Measurements from ENCODE around the gene APLP1. TPM values are rescaled to one million over a fixed set of nuclear protein-coding genes. Genes with fewer than 3 reads are reported as not detected.

Gene APLP1
- polyA plus RNA-seq (2013), result not detected

GRCh38 chr19:35868172-35868822, at the start of gene APLP1:
Gene APLP1 (plus strand): TSS chr19:35868574. CDS start chr19:35868637, 63 bp downstream.
- H3K27me3 ChIP-seq (replicated peaks in 2 of 5; ENCODE audit: control insufficient read depth in 4 of 5, insufficient read depth in 5 of 5, low read length in 4 of 5), result peaks cover 0 to 80% (median 27%) of the 10 kb centered on the region in 5 experiments
- under 1% methylated on average over 37 of the region's 60 CpGs for WGBS (ENCODE audit: insufficient coverage)
- peaks cover 0 to 22% (median 15%) of the 10 kb centered on the region in 4 experiments for H3K4me1 ChIP-seq (ENCODE audit: control extremely low read depth in 1 of 4, control insufficient read depth in 4 of 4, insufficient read depth in 4 of 4, low read length in 3 of 4)
- CTCF ChIA-PET, result interaction anchor here (1.3 kb wide), 1 partner anchor 63 kb away, joined by 5 read pairs; no protein-coding TSS in a partner anchor
- no peak within 1 kb of the TSS for H3K27ac ChIP-seq (ENCODE audit: insufficient read depth in 1 of 2, low read depth in 1 of 2, low read length in 2 of 2, poor library complexity in 1 of 2, severe bottlenecking in 2 of 2)
- H3K9me3 ChIP-seq (ENCODE audit: control extremely low read depth in 1 of 5, control insufficient read depth in 4 of 5, insufficient read depth in 2 of 5, low read depth in 1 of 5, low read length in 4 of 5), result no peaks in the 10 kb centered on the region
- peak within 1 kb of the TSS in 3 of 7 experiments; percentile 28 to 50 (median 43) for H3K4me3 ChIP-seq (ENCODE audit: control insufficient read depth in 1 of 7, extremely low read depth in 1 of 7, insufficient read depth in 4 of 7, low read depth in 2 of 7, low read length in 6 of 7)
- POLR2A ChIA-PET, result no interaction called here
- H3K36me3 ChIP-seq (ENCODE audit: control insufficient read depth in 4 of 4, insufficient read depth in 4 of 4, low read length in 3 of 4), result no peaks in the 10 kb centered on the region
- DNase-seq, result peak in 1 of 3 donors; percentile 37

- CTCF ChIA-PET, result no interaction called here
- H3K27ac ChIP-seq (ENCODE audit: insufficient read depth in 1 of 2, low read depth in 1 of 2, low read length in 2 of 2, poor library complexity in 1 of 2, severe bottlenecking in 2 of 2), result no peak overlapping the region
- H3K9me3 ChIP-seq (ENCODE audit: control extremely low read depth in 1 of 5, control insufficient read depth in 4 of 5, insufficient read depth in 2 of 5, low read depth in 1 of 5, low read length in 4 of 5), result no peaks in the 10 kb centered on the region
- peaks cover 0 to 17% (median 2%) of the 10 kb centered on the region in 5 experiments for H3K27me3 ChIP-seq (replicated peaks in 2 of 5; ENCODE audit: control insufficient read depth in 4 of 5, insufficient read depth in 5 of 5, low read length in 4 of 5)
- no peaks in the 10 kb centered on the region for H3K36me3 ChIP-seq (ENCODE audit: control insufficient read depth in 4 of 4, insufficient read depth in 4 of 4, low read length in 3 of 4)
- H3K4me1 ChIP-seq (ENCODE audit: control extremely low read depth in 1 of 4, control insufficient read depth in 4 of 4, insufficient read depth in 4 of 4, low read length in 3 of 4), result peaks cover 0 to 7% (median 0%) of the 10 kb centered on the region in 4 experiments
- 60% methylated on average over 1 of the region's 3 CpGs for WGBS (ENCODE audit: insufficient coverage)
- POLR2A ChIA-PET, result interaction anchor here (0.6 kb wide), 1 partner anchor 130 kb away, joined by 3 read pairs; no protein-coding TSS in a partner anchor
- H3K4me3 ChIP-seq (ENCODE audit: control insufficient read depth in 1 of 7, extremely low read depth in 1 of 7, insufficient read depth in 4 of 7, low read depth in 2 of 7, low read length in 6 of 7), result no peak overlapping the region
- peak in 2 of 3 donors; percentile 46 to 55 for DNase-seq
These were observed 45.8 kb upstream of the APLP1 start for GRCh38 chr19:35822579-35822978.

GRCh38 chr19:35824150-35824549, 44.2 kb upstream of the APLP1 start:
- H3K4me3 ChIP-seq (ENCODE audit: control insufficient read depth in 1 of 7, extremely low read depth in 1 of 7, insufficient read depth in 4 of 7, low read depth in 2 of 7, low read length in 6 of 7), result no peak overlapping the region
- peaks cover 0 to 9% (median 0%) of the 10 kb centered on the region in 5 experiments for H3K27me3 ChIP-seq (replicated peaks in 2 of 5; ENCODE audit: control insufficient read depth in 4 of 5, insufficient read depth in 5 of 5, low read length in 4 of 5)
- H3K9me3 ChIP-seq (ENCODE audit: control extremely low read depth in 1 of 5, control insufficient read depth in 4 of 5, insufficient read depth in 2 of 5, low read depth in 1 of 5, low read length in 4 of 5), result no peaks in the 10 kb centered on the region
- 100% methylated on average over 3 of the region's 5 CpGs for WGBS (ENCODE audit: insufficient coverage)
- no peak for DNase-seq
- H3K4me1 ChIP-seq (ENCODE audit: control extremely low read depth in 1 of 4, control insufficient read depth in 4 of 4, insufficient read depth in 4 of 4, low read length in 3 of 4), result peaks cover 0 to 7% (median 0%) of the 10 kb centered on the region in 4 experiments
- H3K27ac ChIP-seq (ENCODE audit: insufficient read depth in 1 of 2, low read depth in 1 of 2, low read length in 2 of 2, poor library complexity in 1 of 2, severe bottlenecking in 2 of 2), result no peak overlapping the region
- CTCF ChIA-PET, result no interaction called here
- H3K36me3 ChIP-seq (ENCODE audit: control insufficient read depth in 4 of 4, insufficient read depth in 4 of 4, low read length in 3 of 4), result no peaks in the 10 kb centered on the region
- POLR2A ChIA-PET, result no interaction called here

- Histone ChIP-seq H3K4me3 (ENCODE audit: control insufficient read depth in 1 of 7, extremely low read depth in 1 of 7, insufficient read depth in 4 of 7, low read depth in 2 of 7, low read length in 6 of 7) (no peak overlapping the region), H3K9me3 (ENCODE audit: control extremely low read depth in 1 of 5, control insufficient read depth in 4 of 5, insufficient read depth in 2 of 5, low read depth in 1 of 5, low read length in 4 of 5) (no peaks in the 10 kb centered on the region), H3K4me1 (ENCODE audit: control extremely low read depth in 1 of 4, control insufficient read depth in 4 of 4, insufficient read depth in 4 of 4, low read length in 3 of 4) (no peaks in the 10 kb centered on the region), H3K36me3 (ENCODE audit: control insufficient read depth in 4 of 4, insufficient read depth in 4 of 4, low read length in 3 of 4) (no peaks in the 10 kb centered on the region), H3K27ac (ENCODE audit: insufficient read depth in 1 of 2, low read depth in 1 of 2, low read length in 2 of 2, poor library complexity in 1 of 2, severe bottlenecking in 2 of 2) (no peak overlapping the region), H3K27me3 (replicated peaks in 2 of 5; ENCODE audit: control insufficient read depth in 4 of 5, insufficient read depth in 5 of 5, low read length in 4 of 5) (peaks cover 0 to 19% (median 4%) of the 10 kb centered on the region in 5 experiments)
- DNase-seq, result peak; percentile 61 to 85 (median 78)
- 14% methylated on average over 11 of the region's 12 CpGs for WGBS (ENCODE audit: insufficient coverage)
- ChIA-PET CTCF (interaction anchor here (0.8 to 1.0 kb wide), 2 partner anchors 9 to 10 kb away, joined by 3 to 4 read pairs; no protein-coding TSS in a partner anchor), POLR2A (no interaction called here)
These were observed 39.6 kb upstream of the APLP1 start for GRCh38 chr19:35828692-35829301.

- H3K36me3 ChIP-seq (ENCODE audit: control insufficient read depth in 4 of 4, insufficient read depth in 4 of 4, low read length in 3 of 4), result no peaks in the 10 kb centered on the region
- H3K4me1 ChIP-seq (ENCODE audit: control extremely low read depth in 1 of 4, control insufficient read depth in 4 of 4, insufficient read depth in 4 of 4, low read length in 3 of 4), result no peaks in the 10 kb centered on the region
- DNase-seq, result no peak
- WGBS (ENCODE audit: insufficient coverage), result 87% methylated on average over 11 of the region's 18 CpGs
- H3K27me3 ChIP-seq (replicated peaks in 2 of 5; ENCODE audit: control insufficient read depth in 4 of 5, insufficient read depth in 5 of 5, low read length in 4 of 5), result peaks cover 0 to 26% (median 8%) of the 10 kb centered on the region in 5 experiments
- H3K27ac ChIP-seq (ENCODE audit: insufficient read depth in 1 of 2, low read depth in 1 of 2, low read length in 2 of 2, poor library complexity in 1 of 2, severe bottlenecking in 2 of 2), result no peak overlapping the region
- no peaks in the 10 kb centered on the region for H3K9me3 ChIP-seq (ENCODE audit: control extremely low read depth in 1 of 5, control insufficient read depth in 4 of 5, insufficient read depth in 2 of 5, low read depth in 1 of 5, low read length in 4 of 5)
- H3K4me3 ChIP-seq (ENCODE audit: control insufficient read depth in 1 of 7, extremely low read depth in 1 of 7, insufficient read depth in 4 of 7, low read depth in 2 of 7, low read length in 6 of 7), result no peak overlapping the region
- CTCF ChIA-PET, result no interaction called here
- POLR2A ChIA-PET, result no interaction called here
These were observed 37.4 kb upstream of the APLP1 start for GRCh38 chr19:35830986-35831385.

GRCh38 chr19:35832054-35832453, 36.3 kb upstream of the APLP1 start:
- DNase-seq, result no peak
- Histone ChIP-seq H3K4me1 (ENCODE audit: control extremely low read depth in 1 of 4, control insufficient read depth in 4 of 4, insufficient read depth in 4 of 4, low read length in 3 of 4) (no peaks in the 10 kb centered on the region), H3K4me3 (ENCODE audit: control insufficient read depth in 1 of 7, extremely low read depth in 1 of 7, insufficient read depth in 4 of 7, low read depth in 2 of 7, low read length in 6 of 7) (no peak overlapping the region), H3K9me3 (ENCODE audit: control extremely low read depth in 1 of 5, control insufficient read depth in 4 of 5, insufficient read depth in 2 of 5, low read depth in 1 of 5, low read length in 4 of 5) (no peaks in the 10 kb centered on the region), H3K27me3 (replicated peaks in 2 of 5; ENCODE audit: control insufficient read depth in 4 of 5, insufficient read depth in 5 of 5, low read length in 4 of 5) (peaks cover 0 to 30% (median 8%) of the 10 kb centered on the region in 5 experiments), H3K36me3 (ENCODE audit: control insufficient read depth in 4 of 4, insufficient read depth in 4 of 4, low read length in 3 of 4) (no peaks in the 10 kb centered on the region), H3K27ac (ENCODE audit: insufficient read depth in 1 of 2, low read depth in 1 of 2, low read length in 2 of 2, poor library complexity in 1 of 2, severe bottlenecking in 2 of 2) (no peak overlapping the region)
- 91% methylated on average over 4 of the region's 4 CpGs for WGBS (ENCODE audit: insufficient coverage)
- ChIA-PET POLR2A (no interaction called here), CTCF (interaction anchor here (1.3 kb wide), 1 partner anchor 50 kb away, joined by 4 read pairs; no protein-coding TSS in a partner anchor)

GRCh38 chr19:35833972-35834371, 34.4 kb upstream of the APLP1 start:
- Histone ChIP-seq H3K9me3 (ENCODE audit: control extremely low read depth in 1 of 5, control insufficient read depth in 4 of 5, insufficient read depth in 2 of 5, low read depth in 1 of 5, low read length in 4 of 5) (peaks cover 0 to 2% (median 0%) of the 10 kb centered on the region in 5 experiments), H3K27me3 (replicated peaks in 2 of 5; ENCODE audit: control insufficient read depth in 4 of 5, insufficient read depth in 5 of 5, low read length in 4 of 5) (peaks cover 0 to 31% (median 8%) of the 10 kb centered on the region in 5 experiments), H3K27ac (ENCODE audit: insufficient read depth in 1 of 2, low read depth in 1 of 2, low read length in 2 of 2, poor library complexity in 1 of 2, severe bottlenecking in 2 of 2) (no peak overlapping the region), H3K36me3 (ENCODE audit: control insufficient read depth in 4 of 4, insufficient read depth in 4 of 4, low read length in 3 of 4) (no peaks in the 10 kb centered on the region), H3K4me1 (ENCODE audit: control extremely low read depth in 1 of 4, control insufficient read depth in 4 of 4, insufficient read depth in 4 of 4, low read length in 3 of 4) (no peaks in the 10 kb centered on the region), H3K4me3 (ENCODE audit: control insufficient read depth in 1 of 7, extremely low read depth in 1 of 7, insufficient read depth in 4 of 7, low read depth in 2 of 7, low read length in 6 of 7) (no peak overlapping the region)
- CTCF ChIA-PET, result no interaction called here
- no peak for DNase-seq
- WGBS (ENCODE audit: insufficient coverage), result 73% methylated on average over 4 of the region's 7 CpGs
- POLR2A ChIA-PET, result no interaction called here
